HL-60/S4 (cell line): Measurements from ENCODE around the gene RNF227.
"Not testable (repeated sequence)": the region's sequence is repeated elsewhere in the genome, so short reads cannot be mapped to it uniquely, and the experiment has no call there.

Source experiments
- in situ Hi-C: fragments of 300-500 bp; cut with MboI; formaldehyde crosslinking; loops from 2 replicates; pipeline ENCODE4 v1.14.3; 2022; ENCODE audit warnings: low sequenced_read_pairs

RNF227 gene

GRCh38 chr17:7864995-7865650, 51.0 kb downstream of the RNF227 start:
- in situ Hi-C loops = no loop called here

DNA sequence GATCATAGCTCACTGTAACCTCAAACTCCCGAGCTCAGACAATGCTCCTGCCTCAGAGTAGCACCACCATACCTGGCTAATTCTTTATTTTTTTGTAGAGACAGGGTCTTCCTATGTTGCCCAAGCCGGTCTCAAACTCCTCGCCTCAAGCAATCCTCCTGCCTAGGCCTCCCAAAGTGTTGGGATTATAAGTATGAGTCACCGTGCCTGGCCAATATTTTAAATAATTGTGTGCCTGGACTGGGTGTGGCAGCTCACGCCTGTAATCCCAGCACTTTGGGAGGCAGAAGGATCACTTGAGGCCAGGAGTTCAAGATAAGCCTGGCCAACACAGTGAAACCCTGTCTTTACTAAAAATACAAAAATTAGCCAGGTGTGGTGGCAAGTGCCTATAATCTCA, 51.7 kb downstream of the RNF227 start:
- in situ Hi-C loops = not testable (repeated sequence)
